ENCODE measurements around the gene ZCCHC24.

DNA sequence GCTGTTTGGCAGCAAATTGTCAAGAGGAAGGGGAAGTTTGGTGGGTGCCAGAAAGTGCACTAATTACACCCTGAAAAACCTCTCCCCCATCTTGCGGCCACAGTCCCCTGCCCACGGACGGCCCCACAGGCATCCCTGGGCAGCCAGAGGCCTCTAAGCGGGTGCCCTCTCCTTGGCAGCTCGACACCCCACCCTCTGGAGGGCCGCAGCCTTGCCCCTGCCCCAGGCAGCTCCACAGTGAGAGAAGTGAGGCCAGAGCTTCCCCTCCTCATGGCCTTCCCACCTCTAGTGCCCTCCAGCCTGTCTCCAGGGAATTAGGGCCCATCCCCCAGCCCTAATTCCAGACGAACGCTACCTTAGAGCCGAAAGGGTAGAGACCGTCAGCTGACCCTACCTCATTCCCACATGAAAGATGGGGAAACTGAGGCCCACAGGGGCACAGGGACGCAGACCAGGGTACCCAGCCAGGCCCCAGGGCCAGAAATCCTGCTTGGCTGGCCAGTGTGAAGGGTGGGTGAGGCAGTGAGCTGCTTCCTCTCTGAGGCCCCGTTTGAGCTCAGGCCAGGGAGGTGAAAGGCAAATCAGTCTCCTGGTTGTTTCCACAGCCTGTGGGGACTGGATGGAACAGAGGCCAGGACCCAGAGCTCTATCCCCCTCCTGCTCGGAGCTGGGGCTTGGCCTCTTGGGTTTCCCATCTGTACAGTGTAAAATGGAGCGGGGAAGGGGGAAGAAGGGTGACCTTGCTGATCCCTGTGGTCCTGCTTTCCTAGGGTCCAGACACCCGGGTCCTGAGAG is 10.0 kb downstream of the ZCCHC24 start:
- no peak for TF ChIP-seq CTCF (conservative IDR thresholded peaks at IDR 0.05)
- TF ChIP-seq ZFX (IDR thresholded peaks at IDR 0.05): no peak
